ENCODE measurements around the gene MRPL19. TPM values are rescaled to one million over a fixed set of nuclear protein-coding genes. Genes with fewer than 3 reads are reported as not detected.
A peak's percentile ranks its signal among the peaks of the same experiment; 100 is the strongest.

MRPL19 gene
- total RNA-seq, 1 donor from 2014 or later, result 64.2 TPM

- DNase-seq (ENCODE audit: low read depth), result no peak
- Histone ChIP-seq H3K36me3 (ENCODE audit: control insufficient read depth, insufficient read depth, low read length) (no peaks in the 10 kb centered on the region), H3K27me3 (ENCODE audit: control insufficient read depth, insufficient read depth, low read length) (peaks cover under 1% of the 10 kb centered on the region), H3K4me3 (ENCODE audit: low read depth, low read length) (no peak overlapping the region)
- no peak for TF ChIP-seq CTCF (IDR thresholded peaks at IDR 0.05; ENCODE audit: insufficient read depth, low read length, poor library complexity, severe bottlenecking)
These were observed 14.4 kb upstream of the MRPL19 start for GRCh38 chr2:75632091-75632701.

GRCh38 chr2:75632813-75633212, 13.8 kb upstream of the MRPL19 start:
- no peak for TF ChIP-seq CTCF (IDR thresholded peaks at IDR 0.05; ENCODE audit: insufficient read depth, low read length, poor library complexity, severe bottlenecking)
- no peak overlapping the region for H3K4me3 ChIP-seq (ENCODE audit: low read depth, low read length)
- DNase-seq (ENCODE audit: low read depth), result no peak

GRCh38 chr2:75633620-75634019, 13.0 kb upstream of the MRPL19 start:
- no peaks in the 10 kb centered on the region for H3K36me3 ChIP-seq (ENCODE audit: control insufficient read depth, insufficient read depth, low read length)
- peaks cover 8% of the 10 kb centered on the region for H3K27me3 ChIP-seq (ENCODE audit: control insufficient read depth, insufficient read depth, low read length)
- TF ChIP-seq CTCF (IDR thresholded peaks at IDR 0.05; ENCODE audit: insufficient read depth, low read length, poor library complexity, severe bottlenecking), result no peak
- no peak for DNase-seq (ENCODE audit: low read depth)
- H3K4me3 ChIP-seq (ENCODE audit: low read depth, low read length), result no peak overlapping the region

More at GRCh38 chr2:75632813-75633212, 13.8 kb upstream of the MRPL19 start:
- H3K27me3 ChIP-seq (ENCODE audit: control insufficient read depth, insufficient read depth, low read length), result peaks cover 7% of the 10 kb centered on the region
- no peaks in the 10 kb centered on the region for H3K36me3 ChIP-seq (ENCODE audit: control insufficient read depth, insufficient read depth, low read length)

GRCh38 chr2:75634945-75635344, 11.6 kb upstream of the MRPL19 start:
- Histone ChIP-seq H3K36me3 (ENCODE audit: control insufficient read depth, insufficient read depth, low read length) (no peaks in the 10 kb centered on the region), H3K27me3 (ENCODE audit: control insufficient read depth, insufficient read depth, low read length) (peaks cover 8% of the 10 kb centered on the region), H3K4me3 (ENCODE audit: low read depth, low read length) (no peak overlapping the region)
- TF ChIP-seq CTCF (IDR thresholded peaks at IDR 0.05; ENCODE audit: insufficient read depth, low read length, poor library complexity, severe bottlenecking), result no peak
- DNase-seq (ENCODE audit: low read depth), result no peak

- no peak for DNase-seq (ENCODE audit: low read depth)
- Histone ChIP-seq H3K27me3 (ENCODE audit: control insufficient read depth, insufficient read depth, low read length) (peaks cover 8% of the 10 kb centered on the region), H3K4me3 (ENCODE audit: low read depth, low read length) (no peak overlapping the region), H3K36me3 (ENCODE audit: control insufficient read depth, insufficient read depth, low read length) (no peaks in the 10 kb centered on the region)
- no peak for TF ChIP-seq CTCF (IDR thresholded peaks at IDR 0.05; ENCODE audit: insufficient read depth, low read length, poor library complexity, severe bottlenecking)
These were observed 9.0 kb upstream of the MRPL19 start for GRCh38 chr2:75637568-75637967.

GRCh38 chr2:75640621-75641121, 5.9 kb upstream of the MRPL19 start:
- TF ChIP-seq CTCF (IDR thresholded peaks at IDR 0.05; ENCODE audit: insufficient read depth, low read length, poor library complexity, severe bottlenecking), result peak; percentile 100
- DNase-seq (ENCODE audit: low read depth), result no peak
- H3K27me3 ChIP-seq (ENCODE audit: control insufficient read depth, insufficient read depth, low read length), result peaks cover 8% of the 10 kb centered on the region
- H3K4me3 ChIP-seq (ENCODE audit: low read depth, low read length), result no peak overlapping the region
- H3K36me3 ChIP-seq (ENCODE audit: control insufficient read depth, insufficient read depth, low read length), result no peaks in the 10 kb centered on the region
